Measurements from ENCODE around the gene TLL2.

The TLL2 gene

DNA sequence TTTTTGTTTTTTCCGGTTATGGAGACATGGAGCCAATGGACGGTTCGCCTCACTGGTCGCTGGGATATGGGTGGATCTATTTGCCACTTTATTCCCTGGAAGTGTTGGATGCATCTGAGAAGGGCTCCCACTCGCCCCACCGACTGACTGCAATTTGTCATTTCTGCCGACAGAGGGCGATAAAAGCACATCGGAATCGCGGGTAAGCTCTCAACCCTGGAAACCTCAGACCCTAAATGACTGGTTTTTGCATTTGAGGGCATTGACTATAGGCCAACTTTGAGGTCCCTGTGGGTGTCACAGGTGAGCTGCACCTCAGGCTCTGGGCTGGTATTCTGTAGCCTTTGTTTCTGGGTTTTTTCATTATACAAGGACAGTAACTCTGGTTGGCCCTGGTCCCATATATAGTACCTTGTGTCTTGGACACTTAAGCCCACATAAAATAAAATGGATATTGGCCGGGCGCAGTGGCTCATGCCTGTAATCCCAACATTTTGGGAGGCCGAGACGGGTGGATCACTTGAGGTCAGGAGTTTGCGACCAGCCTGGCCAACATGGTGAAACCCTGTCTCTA lies 143.1 kb downstream of the TLL2 start:
- H3K9ac ChIP-seq (ENCODE audit: low read length) = no peak overlapping the region
- no peak overlapping the region for H3K4me3 ChIP-seq (ENCODE audit: low read length)
- no peaks in the 10 kb centered on the region for H3K36me3 ChIP-seq (ENCODE audit: control insufficient read depth, insufficient read depth, low read length)
- no peaks in the 10 kb centered on the region for H3K9me3 ChIP-seq (ENCODE audit: control insufficient read depth, low read length)
- H3K4me1 ChIP-seq (ENCODE audit: control insufficient read depth, insufficient read depth, low read length) = no peaks in the 10 kb centered on the region
- no peaks in the 10 kb centered on the region for H3K27me3 ChIP-seq (ENCODE audit: control insufficient read depth, insufficient read depth, low read length)

DNA sequence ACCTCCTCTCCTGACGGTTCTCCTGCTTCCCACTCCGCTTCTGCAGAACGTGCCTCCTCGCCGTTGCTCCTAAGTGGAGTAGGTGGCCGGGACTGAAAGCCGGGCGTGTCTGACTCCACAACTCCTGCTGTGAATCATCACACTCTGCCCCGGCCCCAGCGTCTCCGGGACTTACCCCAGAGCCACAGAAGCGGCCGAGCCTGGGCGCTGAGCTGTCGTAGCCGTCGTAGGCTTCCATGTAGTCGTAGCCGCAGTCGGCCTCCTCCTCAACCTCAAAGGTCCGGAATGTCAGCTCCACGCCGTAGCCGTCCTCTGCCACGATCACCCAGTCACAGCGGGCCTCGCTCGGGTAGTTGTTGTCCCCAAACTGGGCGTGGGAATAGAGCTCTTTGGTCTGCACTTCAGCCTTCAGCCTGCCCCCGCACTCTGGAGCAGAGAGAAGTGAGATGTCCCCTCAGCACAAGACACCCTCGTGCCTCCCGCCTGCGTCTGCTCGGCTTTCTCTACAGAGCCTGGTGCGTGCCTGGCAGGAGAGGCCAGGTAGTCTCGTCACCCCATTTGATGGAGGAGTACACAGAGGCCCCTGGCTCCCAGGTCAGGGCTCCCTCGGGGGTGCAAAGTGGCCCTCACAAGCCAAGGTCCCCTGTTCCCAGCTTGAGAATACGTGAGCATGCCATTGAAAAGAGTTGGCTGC lies 143.7 kb downstream of the TLL2 start:
- H3K36me3 ChIP-seq (ENCODE audit: control insufficient read depth, insufficient read depth, low read length) = no peaks in the 10 kb centered on the region
- no peak overlapping the region for H3K4me3 ChIP-seq (ENCODE audit: low read length)
- H3K27me3 ChIP-seq (ENCODE audit: control insufficient read depth, insufficient read depth, low read length) = no peaks in the 10 kb centered on the region
- H3K9ac ChIP-seq (ENCODE audit: low read length) = no peak overlapping the region
- no peaks in the 10 kb centered on the region for H3K9me3 ChIP-seq (ENCODE audit: control insufficient read depth, low read length)
- H3K4me1 ChIP-seq (ENCODE audit: control insufficient read depth, insufficient read depth, low read length) = no peaks in the 10 kb centered on the region

DNA sequence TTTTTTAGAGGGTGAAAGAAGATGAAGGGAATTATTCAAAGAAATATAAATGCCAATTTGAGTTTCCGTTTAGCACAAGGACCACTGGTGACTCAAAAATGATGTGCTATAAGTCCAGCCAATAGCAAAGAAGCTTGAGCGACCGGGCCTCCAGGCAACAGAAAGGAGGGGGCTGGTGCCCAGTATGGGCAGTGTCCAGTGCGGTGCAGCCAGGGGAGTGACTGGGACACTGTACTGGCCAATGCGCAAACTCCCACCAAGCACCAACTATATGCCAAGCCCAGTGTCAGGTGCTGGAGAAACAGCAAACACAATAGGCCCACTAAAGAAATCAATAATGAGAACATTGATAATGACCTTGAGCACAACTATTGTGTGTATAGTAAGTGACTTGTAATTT lies 144.8 kb downstream of the TLL2 start:
- Histone ChIP-seq H3K27me3 (ENCODE audit: control insufficient read depth, insufficient read depth, low read length) (no peaks in the 10 kb centered on the region), H3K36me3 (ENCODE audit: control insufficient read depth, insufficient read depth, low read length) (no peaks in the 10 kb centered on the region), H3K9me3 (ENCODE audit: control insufficient read depth, low read length) (no peaks in the 10 kb centered on the region), H3K4me1 (ENCODE audit: control insufficient read depth, insufficient read depth, low read length) (no peaks in the 10 kb centered on the region), H3K4me3 (ENCODE audit: low read length) (no peak overlapping the region), H3K9ac (ENCODE audit: low read length) (no peak overlapping the region)

DNA sequence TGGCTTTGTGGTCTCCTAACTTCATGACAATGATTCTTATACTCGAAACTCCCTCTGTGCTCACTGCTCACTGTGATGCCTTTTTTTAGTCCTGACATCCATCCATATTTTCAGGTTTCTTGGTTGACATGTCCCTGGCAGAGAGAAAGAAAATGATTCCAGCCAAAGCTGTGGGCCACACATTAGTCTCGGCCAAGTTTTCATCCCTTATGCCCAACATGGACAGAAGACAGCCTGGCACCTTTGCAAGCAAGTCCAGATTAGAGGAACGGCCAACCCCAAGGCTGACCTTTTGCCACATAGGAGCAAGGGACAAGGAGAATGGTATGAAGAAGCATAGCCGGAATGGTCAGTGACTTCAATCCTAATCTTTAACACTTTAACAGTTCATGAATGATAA lies 146.3 kb downstream of the TLL2 start:
- Histone ChIP-seq H3K27me3 (ENCODE audit: control insufficient read depth, insufficient read depth, low read length) (no peaks in the 10 kb centered on the region), H3K36me3 (ENCODE audit: control insufficient read depth, insufficient read depth, low read length) (no peaks in the 10 kb centered on the region), H3K9ac (ENCODE audit: low read length) (no peak overlapping the region), H3K9me3 (ENCODE audit: control insufficient read depth, low read length) (no peaks in the 10 kb centered on the region), H3K4me1 (ENCODE audit: control insufficient read depth, insufficient read depth, low read length) (no peaks in the 10 kb centered on the region), H3K4me3 (ENCODE audit: low read length) (no peak overlapping the region)

DNA sequence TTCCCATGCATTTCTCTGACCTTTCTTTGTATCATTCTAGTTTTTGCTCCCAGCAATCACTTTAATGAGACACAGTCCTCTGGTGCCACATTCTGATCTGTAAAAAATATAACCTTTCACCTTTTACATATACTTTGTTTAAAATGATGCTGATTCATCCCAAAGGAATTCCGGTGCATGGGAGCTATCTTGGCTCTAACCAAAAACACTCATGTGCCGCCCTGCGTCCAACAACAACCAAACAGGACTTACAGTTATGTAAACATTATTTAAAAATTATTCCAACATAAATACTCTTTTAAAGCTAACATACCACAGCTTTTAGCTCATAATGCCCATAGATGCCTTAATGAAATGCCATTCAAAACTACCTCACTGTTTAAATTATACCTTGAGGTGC lies 147.2 kb downstream of the TLL2 start:
- H3K36me3 ChIP-seq (ENCODE audit: control insufficient read depth, insufficient read depth, low read length) = no peaks in the 10 kb centered on the region
- H3K4me1 ChIP-seq (ENCODE audit: control insufficient read depth, insufficient read depth, low read length) = no peaks in the 10 kb centered on the region
- H3K9ac ChIP-seq (ENCODE audit: low read length) = no peak overlapping the region
- no peaks in the 10 kb centered on the region for H3K9me3 ChIP-seq (ENCODE audit: control insufficient read depth, low read length)
- H3K27me3 ChIP-seq (ENCODE audit: control insufficient read depth, insufficient read depth, low read length) = no peaks in the 10 kb centered on the region
- H3K4me3 ChIP-seq (ENCODE audit: low read length) = no peak overlapping the region

DNA sequence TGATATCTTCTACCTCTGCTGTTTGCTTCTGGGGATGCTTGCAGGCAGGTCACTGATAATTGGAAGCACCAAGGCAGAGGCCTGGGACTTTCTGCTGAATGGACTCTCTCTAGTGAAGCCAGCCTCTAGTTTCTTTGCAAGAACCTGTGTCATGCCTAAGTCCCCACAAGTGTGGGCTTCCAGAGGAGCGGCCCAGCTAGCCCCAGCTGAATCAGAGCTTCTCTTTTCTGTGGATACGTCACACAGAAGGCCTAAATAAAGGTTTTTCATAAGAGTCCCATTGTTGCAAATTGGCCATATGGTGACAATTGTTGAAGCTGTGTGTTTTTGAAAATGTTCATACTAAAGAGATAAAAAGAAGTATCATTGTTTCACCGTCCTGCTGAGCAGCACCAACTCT lies 148.2 kb downstream of the TLL2 start:
- no peak overlapping the region for H3K9ac ChIP-seq (ENCODE audit: low read length)

DNA sequence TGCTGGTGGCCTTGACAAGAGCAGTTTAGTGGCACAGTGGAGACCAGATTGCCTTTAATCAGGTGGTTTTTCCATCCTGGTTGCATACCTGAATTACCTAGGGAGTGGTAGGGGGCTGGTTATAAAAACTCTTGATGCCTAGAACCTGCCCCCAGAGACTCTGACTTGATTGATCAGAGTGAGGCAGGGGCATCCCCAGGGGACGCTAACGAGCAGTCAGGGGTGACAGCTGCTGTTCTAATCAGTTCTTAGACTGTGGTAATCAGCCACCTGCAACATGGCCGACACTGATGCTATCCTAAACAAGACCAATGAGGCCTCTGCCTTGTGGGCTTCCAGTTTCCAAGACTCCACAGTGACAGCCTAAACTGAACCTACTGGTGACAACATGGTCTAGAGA lies 153.0 kb downstream of the TLL2 start:
- H3K36me3 ChIP-seq (ENCODE audit: control insufficient read depth, insufficient read depth, low read length) = no peaks in the 10 kb centered on the region
- H3K27me3 ChIP-seq (ENCODE audit: control insufficient read depth, insufficient read depth, low read length) = no peaks in the 10 kb centered on the region
- no peak overlapping the region for H3K9ac ChIP-seq (ENCODE audit: low read length)
- H3K4me1 ChIP-seq (ENCODE audit: control insufficient read depth, insufficient read depth, low read length) = no peaks in the 10 kb centered on the region
- H3K9me3 ChIP-seq (ENCODE audit: control insufficient read depth, low read length) = no peaks in the 10 kb centered on the region
- no peak overlapping the region for H3K4me3 ChIP-seq (ENCODE audit: low read length)

More for the DNA sequence above, 148.2 kb downstream of the TLL2 start:
- no peaks in the 10 kb centered on the region for H3K36me3 ChIP-seq (ENCODE audit: control insufficient read depth, insufficient read depth, low read length)
- no peak overlapping the region for H3K4me3 ChIP-seq (ENCODE audit: low read length)
- H3K9me3 ChIP-seq (ENCODE audit: control insufficient read depth, low read length) = no peaks in the 10 kb centered on the region
- no peaks in the 10 kb centered on the region for H3K4me1 ChIP-seq (ENCODE audit: control insufficient read depth, insufficient read depth, low read length)
- H3K27me3 ChIP-seq (ENCODE audit: control insufficient read depth, insufficient read depth, low read length) = no peaks in the 10 kb centered on the region

DNA sequence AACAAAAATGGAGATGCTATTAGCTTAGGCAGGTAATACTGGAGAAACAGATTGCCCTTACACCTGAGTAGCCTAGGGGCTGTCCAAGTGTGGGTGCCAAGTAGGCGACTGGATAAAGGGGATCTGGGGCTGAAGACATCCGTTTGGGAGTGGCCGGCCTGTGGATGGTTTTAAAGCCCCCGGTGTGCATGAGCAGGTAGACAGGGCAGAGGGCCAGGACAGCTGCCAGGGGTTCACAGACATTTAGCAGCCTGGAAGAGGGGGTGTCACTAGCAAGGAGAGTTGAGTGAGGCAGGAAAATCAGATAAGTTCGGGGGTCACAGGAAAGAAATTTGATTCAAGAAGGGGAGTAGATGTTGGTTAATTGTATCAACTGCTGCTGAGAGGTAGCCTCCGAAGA lies 153.4 kb downstream of the TLL2 start:
- Histone ChIP-seq H3K4me1 (ENCODE audit: control insufficient read depth, insufficient read depth, low read length) (no peaks in the 10 kb centered on the region), H3K27me3 (ENCODE audit: control insufficient read depth, insufficient read depth, low read length) (no peaks in the 10 kb centered on the region), H3K9me3 (ENCODE audit: control insufficient read depth, low read length) (no peaks in the 10 kb centered on the region), H3K4me3 (ENCODE audit: low read length) (no peak overlapping the region), H3K9ac (ENCODE audit: low read length) (no peak overlapping the region), H3K36me3 (ENCODE audit: control insufficient read depth, insufficient read depth, low read length) (no peaks in the 10 kb centered on the region)

DNA sequence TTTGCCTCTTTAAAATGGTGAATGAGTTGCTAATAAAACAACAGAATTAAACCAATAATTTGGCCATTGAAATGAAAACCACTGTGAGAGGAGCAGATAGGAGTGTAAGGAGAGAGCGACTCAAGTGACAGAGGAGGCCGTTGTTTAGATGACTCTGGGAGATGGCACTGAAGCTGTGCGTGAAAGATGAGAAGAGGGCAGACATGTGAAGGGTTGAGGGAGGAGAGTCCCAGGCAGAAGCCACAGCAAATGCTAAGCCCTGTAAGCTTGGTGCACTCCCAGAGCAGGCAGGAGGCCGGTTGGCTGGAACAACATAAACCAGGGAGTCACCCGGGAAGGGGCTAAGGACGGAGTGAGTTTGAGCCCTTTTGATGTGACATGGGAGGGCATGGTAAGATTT lies 154.1 kb downstream of the TLL2 start:
- Histone ChIP-seq H3K27me3 (ENCODE audit: control insufficient read depth, insufficient read depth, low read length) (no peaks in the 10 kb centered on the region), H3K4me1 (ENCODE audit: control insufficient read depth, insufficient read depth, low read length) (no peaks in the 10 kb centered on the region), H3K4me3 (ENCODE audit: low read length) (no peak overlapping the region), H3K36me3 (ENCODE audit: control insufficient read depth, insufficient read depth, low read length) (no peaks in the 10 kb centered on the region), H3K9me3 (ENCODE audit: control insufficient read depth, low read length) (no peaks in the 10 kb centered on the region), H3K9ac (ENCODE audit: low read length) (no peak overlapping the region)

DNA sequence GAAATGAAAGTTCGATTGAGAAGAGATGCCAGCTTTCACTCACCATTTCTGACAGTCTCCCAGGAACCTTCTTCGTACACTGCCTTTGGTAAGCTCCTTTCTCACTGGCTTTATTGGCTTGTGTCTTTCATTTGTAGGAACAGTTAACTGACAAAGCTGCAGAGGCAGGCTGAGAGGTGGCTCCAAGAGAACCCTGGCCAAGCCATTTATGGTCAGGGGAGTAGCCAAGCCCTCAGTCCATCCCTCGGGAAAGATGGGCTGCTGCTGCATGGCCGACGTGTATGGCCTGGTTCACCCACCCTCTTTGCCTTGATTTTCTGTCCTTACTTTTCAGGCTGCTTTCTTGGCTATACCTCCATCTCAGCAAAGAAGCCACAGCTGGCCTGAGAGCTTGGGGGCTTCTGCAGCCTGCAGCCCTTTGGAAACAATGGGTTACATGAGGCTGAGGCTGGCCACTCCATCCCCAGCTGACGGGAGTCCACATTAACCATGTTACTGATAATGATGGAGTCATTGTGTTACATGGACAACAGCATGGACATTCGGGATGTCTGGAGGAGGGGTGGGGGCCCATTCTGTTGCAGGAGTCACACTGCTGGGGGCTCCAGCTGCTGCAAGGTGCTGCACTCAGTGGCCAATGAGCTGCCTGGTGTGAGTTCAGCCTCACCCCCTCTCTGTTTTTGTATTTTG lies 154.7 kb downstream of the TLL2 start, which contains the start of gene OPALIN:
OPALIN (minus strand) TSS at position 152 of the 690 bp plus-strand sequence; CDS start at position 46, 106 bp downstream.
- no peak within 1 kb of the TSS for H3K4me3 ChIP-seq (ENCODE audit: low read length)

DNA sequence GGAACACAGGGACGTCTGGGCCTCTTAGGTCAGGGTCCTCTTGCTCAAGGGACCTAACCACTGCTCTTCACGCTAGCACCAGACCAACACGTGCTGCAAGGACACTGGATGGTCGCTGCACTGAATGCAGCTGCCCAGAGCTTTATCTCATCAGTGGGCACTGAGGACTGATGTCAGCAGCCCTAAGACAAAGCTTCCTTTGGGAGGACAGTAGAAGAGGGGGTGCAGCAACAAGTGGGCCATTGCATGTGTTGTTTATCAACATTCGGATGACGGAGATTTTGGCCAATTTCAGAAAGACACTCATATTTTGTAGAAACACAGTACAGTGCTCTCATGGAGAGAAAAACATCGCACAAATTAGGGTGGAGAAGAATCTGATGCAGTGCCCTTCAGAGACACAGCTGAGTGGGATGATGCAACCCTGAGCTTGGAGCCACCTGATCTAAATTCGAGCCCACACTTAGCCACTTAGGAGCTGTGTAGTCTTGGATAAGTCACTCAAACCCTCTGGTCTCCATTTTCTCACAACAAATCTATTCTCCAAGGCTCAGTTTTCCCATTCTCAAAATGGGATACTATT lies 156.6 kb downstream of the TLL2 start:
- no peaks in the 10 kb centered on the region for H3K4me1 ChIP-seq (ENCODE audit: control insufficient read depth, insufficient read depth, low read length)
- no peaks in the 10 kb centered on the region for H3K9me3 ChIP-seq (ENCODE audit: control insufficient read depth, low read length)
- H3K27me3 ChIP-seq (ENCODE audit: control insufficient read depth, insufficient read depth, low read length) = no peaks in the 10 kb centered on the region
- no peaks in the 10 kb centered on the region for H3K36me3 ChIP-seq (ENCODE audit: control insufficient read depth, insufficient read depth, low read length)
- H3K9ac ChIP-seq (ENCODE audit: low read length) = no peak overlapping the region
- H3K4me3 ChIP-seq (ENCODE audit: low read length) = no peak overlapping the region

More for the DNA sequence above, 154.7 kb downstream of the TLL2 start, which contains the start of gene OPALIN:
- no peaks in the 10 kb centered on the region for H3K4me1 ChIP-seq (ENCODE audit: control insufficient read depth, insufficient read depth, low read length)
- no peak within 1 kb of the TSS for H3K9ac ChIP-seq (ENCODE audit: low read length)
- H3K36me3 ChIP-seq (ENCODE audit: control insufficient read depth, insufficient read depth, low read length) = no peaks in the 10 kb centered on the region
- H3K9me3 ChIP-seq (ENCODE audit: control insufficient read depth, low read length) = no peaks in the 10 kb centered on the region
- no peaks in the 10 kb centered on the region for H3K27me3 ChIP-seq (ENCODE audit: control insufficient read depth, insufficient read depth, low read length)

DNA sequence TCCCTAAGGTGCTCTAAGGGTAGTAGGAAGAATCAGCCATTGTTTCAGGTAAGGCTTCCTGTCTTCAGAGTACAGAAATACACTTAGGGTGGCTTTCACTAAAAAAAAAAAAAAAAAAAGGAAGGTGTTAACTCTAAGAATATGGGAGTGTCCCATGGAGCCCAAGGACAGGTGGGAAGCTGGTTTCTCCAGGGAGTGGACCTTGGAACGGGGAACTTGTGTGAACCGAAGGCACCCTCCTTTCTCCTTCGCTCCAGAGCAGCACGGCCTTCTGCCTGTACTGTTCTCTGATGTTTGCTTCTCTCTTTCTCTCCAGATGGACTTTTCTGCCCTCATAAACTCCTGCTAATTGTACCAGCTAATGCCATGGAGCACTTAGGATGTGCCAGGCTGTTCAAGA lies 161.1 kb downstream of the TLL2 start:
- Histone ChIP-seq H3K9me3 (ENCODE audit: control insufficient read depth, low read length) (no peaks in the 10 kb centered on the region), H3K36me3 (ENCODE audit: control insufficient read depth, insufficient read depth, low read length) (no peaks in the 10 kb centered on the region), H3K27me3 (ENCODE audit: control insufficient read depth, insufficient read depth, low read length) (no peaks in the 10 kb centered on the region), H3K4me3 (ENCODE audit: low read length) (no peak overlapping the region), H3K4me1 (ENCODE audit: control insufficient read depth, insufficient read depth, low read length) (no peaks in the 10 kb centered on the region), H3K9ac (ENCODE audit: low read length) (no peak overlapping the region)

Measured in mucosa of stomach (tissue), 1 donor.